Measurements from ENCODE around the gene EZH2. TPM values are rescaled to one million over a fixed set of nuclear protein-coding genes. Genes with fewer than 3 reads are reported as not detected.

The EZH2 gene
- total and polyA plus RNA-seq, 4 donors = 2.0 to 21.3 (median 2.5) TPM

- no peak for DNase-seq (ENCODE audit: low spot score)
- Histone ChIP-seq H3K9me3 (ENCODE audit: control insufficient read depth in 4 of 4, low read length in 3 of 4) (no peaks in the 10 kb centered on the region), H3K4me1 (ENCODE audit: control insufficient read depth in 4 of 4, insufficient read depth in 4 of 4, low read length in 3 of 4) (no peaks in the 10 kb centered on the region), H3K27me3 (ENCODE audit: control insufficient read depth in 4 of 4, insufficient read depth in 4 of 4, low read length in 3 of 4) (peaks cover 0 to 5% (median 0%) of the 10 kb centered on the region in 4 donors), H3K27ac (ENCODE audit: low read depth in 1 of 2, low read length in 2 of 2) (no peak overlapping the region), H3K4me3 (ENCODE audit: low read depth in 1 of 3, low read length in 3 of 3) (no peak overlapping the region), H3K9ac (ENCODE audit: low read depth in 1 of 2, low read length in 2 of 2) (no peak overlapping the region), H3K36me3 (ENCODE audit: control insufficient read depth in 4 of 4, insufficient read depth in 3 of 4, low read depth in 1 of 4, low read length in 3 of 4) (no peaks in the 10 kb centered on the region)
- TF ChIP-seq RAD21 (IDR thresholded peaks at IDR 0.05) = no peak
- TF ChIP-seq REST (IDR thresholded peaks at IDR 0.05) = no peak
- TF ChIP-seq GABPA (IDR thresholded peaks at IDR 0.05 in 1 of 2, conservative IDR thresholded peaks at IDR 0.05 in 1 of 2) = no peak
- TF ChIP-seq, protein P1, sequence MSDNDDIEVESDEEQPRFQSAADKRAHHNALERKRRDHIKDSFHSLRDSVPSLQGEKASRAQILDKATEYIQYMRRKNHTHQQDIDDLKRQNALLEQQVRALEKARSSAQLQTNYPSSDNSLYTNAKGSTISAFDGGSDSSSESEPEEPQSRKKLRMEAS (IDR thresholded peaks at IDR 0.05) = no peak
- TF ChIP-seq, protein P2, sequence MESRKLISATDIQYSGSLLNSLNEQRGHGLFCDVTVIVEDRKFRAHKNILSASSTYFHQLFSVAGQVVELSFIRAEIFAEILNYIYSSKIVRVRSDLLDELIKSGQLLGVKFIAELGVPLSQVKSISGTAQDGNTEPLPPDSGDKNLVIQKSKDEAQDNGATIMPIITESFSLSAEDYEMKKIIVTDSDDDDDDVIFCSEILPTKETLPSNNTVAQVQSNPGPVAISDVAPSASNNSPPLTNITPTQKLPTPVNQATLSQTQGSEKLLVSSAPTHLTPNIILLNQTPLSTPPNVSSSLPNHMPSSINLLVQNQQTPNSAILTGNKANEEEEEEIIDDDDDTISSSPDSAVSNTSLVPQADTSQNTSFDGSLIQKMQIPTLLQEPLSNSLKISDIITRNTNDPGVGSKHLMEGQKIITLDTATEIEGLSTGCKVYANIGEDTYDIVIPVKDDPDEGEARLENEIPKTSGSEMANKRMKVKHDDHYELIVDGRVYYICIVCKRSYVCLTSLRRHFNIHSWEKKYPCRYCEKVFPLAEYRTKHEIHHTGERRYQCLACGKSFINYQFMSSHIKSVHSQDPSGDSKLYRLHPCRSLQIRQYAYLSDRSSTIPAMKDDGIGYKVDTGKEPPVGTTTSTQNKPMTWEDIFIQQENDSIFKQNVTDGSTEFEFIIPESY (IDR thresholded peaks at IDR 0.05) = no peak
- no peak for TF ChIP-seq JUND (IDR thresholded peaks at IDR 0.05)
- no peak for TF ChIP-seq CTCF (IDR thresholded peaks at IDR 0.05; ENCODE audit: low read depth, low read length, missing input control)
- no peak for TF ChIP-seq FOXA1 (IDR thresholded peaks at IDR 0.05)
- TF ChIP-seq YY1 (IDR thresholded peaks at IDR 0.05) = no peak
- TF ChIP-seq NR2F2 (IDR thresholded peaks at IDR 0.05) = no peak
- TF ChIP-seq HNF4A (conservative IDR thresholded peaks at IDR 0.05) = no peak
- TF ChIP-seq, protein P3, sequence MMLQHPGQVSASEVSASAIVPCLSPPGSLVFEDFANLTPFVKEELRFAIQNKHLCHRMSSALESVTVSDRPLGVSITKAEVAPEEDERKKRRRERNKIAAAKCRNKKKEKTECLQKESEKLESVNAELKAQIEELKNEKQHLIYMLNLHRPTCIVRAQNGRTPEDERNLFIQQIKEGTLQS (IDR thresholded peaks at IDR 0.05) = no peak
- 97% methylated on average over 1 of the region's 1 CpG for WGBS
Measured at GRCh38 chr7:148903504-148903903, 19.4 kb upstream of the EZH2 start.

DNA sequence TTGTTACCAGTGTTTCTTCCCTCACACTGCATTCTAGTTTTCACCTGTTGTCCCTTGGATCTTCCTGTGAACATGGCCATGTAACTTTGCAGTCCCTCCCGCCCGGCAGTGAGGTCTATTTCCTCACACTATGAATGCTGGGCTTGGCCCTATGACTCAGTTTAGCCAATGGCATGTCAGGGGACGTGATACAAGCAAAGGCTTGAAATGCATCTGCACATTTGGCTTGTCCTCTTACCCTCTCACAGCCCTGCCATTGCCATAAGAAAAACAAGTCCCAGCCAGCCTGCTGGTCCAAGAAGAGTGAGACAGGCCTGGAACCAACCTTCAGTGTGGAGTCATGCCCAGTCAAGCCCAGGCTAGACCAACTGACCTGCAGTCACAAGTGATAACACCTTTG, 17.1 kb upstream of the EZH2 start:
- TF ChIP-seq EGR1 (IDR thresholded peaks at IDR 0.05; ENCODE audit: low read depth in 2 of 2) (no peak), CTCF (IDR thresholded peaks at IDR 0.05; ENCODE audit: low read depth, low read length, missing input control) (no peak), SP1 (IDR thresholded peaks at IDR 0.05) (no peak), HNF4G (IDR thresholded peaks at IDR 0.05) (no peak)
- no peaks in the 10 kb centered on the region for H3K36me3 ChIP-seq (ENCODE audit: control insufficient read depth in 4 of 4, insufficient read depth in 3 of 4, low read depth in 1 of 4, low read length in 3 of 4)
- H3K9me3 ChIP-seq (ENCODE audit: control insufficient read depth in 4 of 4, low read length in 3 of 4) = no peaks in the 10 kb centered on the region
- H3K27ac ChIP-seq (ENCODE audit: low read depth in 1 of 2, low read length in 2 of 2) = no peak overlapping the region
- 93% methylated on average over 3 of the region's 3 CpGs for WGBS
- no peaks in the 10 kb centered on the region for H3K4me1 ChIP-seq (ENCODE audit: control insufficient read depth in 4 of 4, insufficient read depth in 4 of 4, low read length in 3 of 4)
- H3K4me3 ChIP-seq (ENCODE audit: low read depth in 1 of 3, low read length in 3 of 3) = no peak overlapping the region
- no peaks in the 10 kb centered on the region for H3K27me3 ChIP-seq (ENCODE audit: control insufficient read depth in 4 of 4, insufficient read depth in 4 of 4, low read length in 3 of 4)
- DNase-seq (ENCODE audit: low spot score) = no peak
- H3K9ac ChIP-seq (ENCODE audit: low read depth in 1 of 2, low read length in 2 of 2) = no peak overlapping the region

Measured in liver (tissue), 9 donors.